Kidney capillary endothelial cell (primary cell): Measurements from ENCODE around the gene HECTD4.
"Not testable (repeated sequence)": the region's sequence is repeated elsewhere in the genome, so short reads cannot be mapped to it uniquely, and the experiment has no call there.

Experiments
- DNase-seq: peaks from one replicate; pipeline ENCODE4 v3.0.0-alpha.2; 2018; ENCODE audit warnings: low spot score

Gene HECTD4

DNA sequence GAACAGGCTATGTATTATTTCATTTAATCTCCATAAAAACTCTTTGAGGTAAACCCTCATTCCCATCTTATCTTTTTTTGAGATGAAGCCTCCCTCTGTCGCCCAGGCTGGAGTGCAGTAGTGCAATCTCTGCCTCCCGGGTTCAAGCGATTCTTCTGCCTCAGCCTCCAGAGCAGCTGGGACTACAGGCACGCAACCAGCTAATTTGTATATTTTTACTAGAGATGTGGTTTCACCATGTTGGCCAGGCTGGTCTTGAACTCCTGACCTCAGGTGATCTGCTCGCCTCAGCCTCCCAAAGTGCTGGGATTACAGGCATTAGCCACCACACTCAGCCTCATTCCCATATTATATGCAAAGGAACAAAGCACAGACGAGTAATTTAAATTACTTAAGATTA is 25.5 kb upstream of the HECTD4 start:
- DNase-seq: not testable (repeated sequence)

DNA sequence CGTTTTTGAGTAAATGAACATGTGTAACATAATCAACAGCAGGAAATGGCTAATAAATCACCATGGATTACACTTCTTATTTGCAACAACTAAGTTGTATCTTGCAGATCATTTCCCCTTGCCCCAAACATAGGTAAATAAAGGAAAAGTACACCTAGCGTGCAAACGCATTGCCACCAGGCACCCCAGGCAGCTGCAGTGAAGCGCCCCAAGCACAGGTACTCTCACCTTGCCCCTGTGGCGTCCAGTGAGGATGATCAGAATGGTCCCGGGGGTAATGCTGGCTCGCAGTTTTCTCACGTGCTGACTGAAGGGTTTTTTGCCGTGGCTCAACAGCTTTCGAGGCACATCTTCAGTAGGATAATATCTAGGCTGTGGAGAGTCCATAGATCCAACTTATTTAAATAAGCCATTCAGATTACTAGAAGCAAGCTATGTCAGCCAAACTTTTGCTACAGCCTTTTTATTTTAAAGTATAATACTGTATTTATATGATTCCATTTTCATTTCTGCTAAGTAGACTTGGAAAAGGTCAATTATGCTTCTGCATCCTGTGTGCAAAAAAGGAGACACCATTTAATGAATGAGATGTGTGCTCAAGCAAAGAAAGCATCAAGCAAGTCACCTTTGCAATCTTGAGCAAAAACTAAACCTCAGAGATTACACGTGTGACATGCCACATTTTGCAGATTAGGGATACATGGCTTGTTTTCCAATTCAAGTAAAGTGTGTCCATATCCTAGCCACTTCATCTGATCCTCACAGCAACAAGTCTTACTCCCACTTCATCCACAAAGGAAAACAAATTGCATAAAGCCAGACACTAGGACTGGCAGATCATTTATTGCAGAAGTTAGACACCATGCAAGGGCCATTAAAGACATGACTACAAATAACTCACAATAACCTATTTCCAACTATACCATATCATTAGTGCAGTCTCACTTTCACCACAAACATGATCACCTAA is 24.6 kb upstream of the HECTD4 start:
- no peak for DNase-seq

GRCh38 chr12:112401903-112402498 is 19.8 kb upstream of the HECTD4 start:
- DNase-seq: no peak

- DNase-seq: no peak
Observed at GRCh38 chr12:112401054-112401453, 18.8 kb upstream of the HECTD4 start.

GRCh38 chr12:112393328-112393727 is 11.1 kb upstream of the HECTD4 start:
- DNase-seq: no peak

DNA sequence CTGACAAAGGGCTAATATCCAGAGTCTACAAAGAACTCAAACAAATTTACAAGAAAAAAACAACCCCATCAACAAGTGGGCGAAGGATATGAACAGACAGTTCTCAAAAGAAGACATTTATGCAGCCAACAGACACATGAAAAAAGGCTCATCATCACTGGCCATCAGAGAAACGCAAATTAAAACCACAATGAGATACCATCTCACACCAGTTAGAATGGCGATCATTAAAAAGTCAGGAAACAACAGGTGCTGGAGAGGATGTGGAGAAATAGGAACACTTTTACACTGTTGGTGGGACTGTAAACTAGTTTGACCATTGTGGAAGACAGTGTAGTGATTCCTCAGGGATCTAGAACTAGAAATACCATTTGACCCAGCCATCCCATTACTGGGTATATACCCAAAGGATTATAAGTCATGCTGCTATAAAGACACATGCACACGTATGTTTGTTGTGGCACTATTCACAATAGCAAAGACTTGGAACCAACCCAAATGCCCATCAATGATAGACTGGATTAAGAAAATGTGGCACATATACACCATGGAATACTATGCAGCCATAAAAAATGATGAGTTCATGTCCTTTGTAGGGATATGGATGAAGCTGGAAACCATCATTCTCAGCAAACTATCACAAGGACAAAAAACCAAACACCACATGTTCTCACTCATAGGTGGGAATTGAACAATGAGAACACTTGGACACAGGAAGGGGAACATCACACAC is 7.9 kb upstream of the HECTD4 start:
- not testable (repeated sequence) for DNase-seq

- no peak for DNase-seq
Observed at GRCh38 chr12:112389228-112389627, 7.0 kb upstream of the HECTD4 start.

- DNase-seq: no peak
Observed at GRCh38 chr12:112386726-112387125, 4.5 kb upstream of the HECTD4 start.

- DNase-seq: no peak
Observed at GRCh38 chr12:112382866-112383265, 635 bp upstream of the HECTD4 start.

- no peak for DNase-seq
Observed at GRCh38 chr12:112381406-112381882, 787 bp downstream of the HECTD4 start.

- no peak for DNase-seq
Observed at GRCh38 chr12:112380663-112381405, 1.4 kb downstream of the HECTD4 start.

DNA sequence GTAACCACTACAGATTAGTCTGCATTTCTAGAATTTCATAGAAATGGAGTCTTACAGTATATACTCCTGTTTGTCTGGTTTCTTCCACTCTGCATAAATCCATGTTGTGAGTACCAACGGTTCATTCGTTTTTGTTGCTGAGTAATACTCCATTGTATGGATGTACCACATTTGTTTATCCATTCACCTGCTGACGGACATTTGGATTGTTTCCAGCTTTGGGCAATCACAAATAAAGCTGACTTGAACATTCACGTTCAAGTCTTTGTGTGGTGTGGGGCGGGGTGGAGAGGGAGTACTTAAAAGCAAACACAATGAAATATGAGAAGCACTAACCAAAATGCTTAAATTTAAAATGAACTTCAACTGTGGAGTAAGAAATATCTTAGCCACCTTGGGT is 7.1 kb downstream of the HECTD4 start:
- no peak for DNase-seq

GRCh38 chr12:112374166-112374740 is 8.0 kb downstream of the HECTD4 start:
- DNase-seq: no peak

DNA sequence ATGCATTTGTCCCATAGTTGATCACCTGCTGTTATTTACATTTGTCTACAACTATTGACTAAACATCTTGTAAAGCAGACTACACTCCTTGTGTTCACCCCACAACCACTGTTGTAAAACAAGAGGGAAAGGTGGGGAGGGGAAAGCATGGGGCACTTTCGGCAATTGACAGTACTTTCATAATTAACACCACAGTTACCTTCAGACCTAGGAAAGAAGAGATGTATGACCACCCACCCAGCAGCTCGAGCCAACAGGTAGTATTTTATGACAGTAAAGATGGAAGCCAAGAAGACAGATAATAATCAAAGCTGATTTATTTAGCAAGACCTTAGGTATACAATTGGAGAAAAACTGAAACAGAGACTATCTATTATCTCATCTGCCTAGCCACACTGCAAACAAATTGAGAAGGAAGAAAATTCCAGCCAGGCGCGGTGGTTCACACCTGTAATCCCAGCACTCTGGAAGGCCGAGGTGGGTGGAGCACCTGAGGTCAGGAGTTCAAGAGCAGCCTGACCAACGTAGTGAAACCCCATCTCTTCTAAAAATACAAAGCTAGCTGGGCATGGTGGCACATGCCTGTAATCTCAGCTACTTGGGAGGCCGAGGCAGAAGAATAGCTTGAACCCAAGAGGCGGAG is 11.2 kb downstream of the HECTD4 start:
- DNase-seq: no peak

DNA sequence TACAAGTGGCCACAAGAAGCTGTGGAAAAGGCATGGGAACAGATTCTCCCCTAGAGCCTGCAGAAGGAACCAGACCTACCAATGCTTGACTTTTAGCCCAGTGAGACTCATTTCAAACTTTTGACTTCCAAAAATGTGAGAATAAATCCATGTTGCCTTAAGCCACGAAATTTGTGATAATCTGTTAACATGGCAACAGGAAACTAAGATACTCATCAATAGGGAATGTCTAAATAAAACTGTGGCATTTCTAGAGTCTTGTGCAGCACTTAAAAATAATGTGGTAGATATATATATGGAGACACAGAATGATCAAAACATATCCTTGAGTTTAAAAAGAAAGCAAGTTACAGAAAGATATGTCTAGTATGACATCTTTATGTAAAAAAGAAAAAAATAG is 12.0 kb downstream of the HECTD4 start:
- DNase-seq: no peak

- no peak for DNase-seq
Observed at GRCh38 chr12:112368856-112369255, 13.4 kb downstream of the HECTD4 start.

DNA sequence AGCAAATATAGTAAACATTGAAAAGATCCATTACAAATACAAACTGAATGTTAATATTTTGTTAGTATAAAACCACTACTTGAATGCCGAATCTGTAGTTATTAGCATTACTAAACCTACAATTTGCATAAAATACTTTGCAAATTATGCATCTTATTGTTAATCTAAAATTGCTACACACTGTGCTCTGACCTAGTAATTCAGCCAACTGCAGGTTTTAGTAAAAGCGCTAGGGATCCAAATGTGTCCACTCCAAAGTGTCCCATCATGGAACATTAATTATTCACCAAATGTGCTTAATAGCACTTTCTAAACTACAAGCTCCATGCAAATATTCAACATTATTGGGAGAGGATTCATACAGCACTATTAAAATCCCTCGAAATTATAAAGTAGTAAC is 14.3 kb downstream of the HECTD4 start:
- DNase-seq: no peak

DNA sequence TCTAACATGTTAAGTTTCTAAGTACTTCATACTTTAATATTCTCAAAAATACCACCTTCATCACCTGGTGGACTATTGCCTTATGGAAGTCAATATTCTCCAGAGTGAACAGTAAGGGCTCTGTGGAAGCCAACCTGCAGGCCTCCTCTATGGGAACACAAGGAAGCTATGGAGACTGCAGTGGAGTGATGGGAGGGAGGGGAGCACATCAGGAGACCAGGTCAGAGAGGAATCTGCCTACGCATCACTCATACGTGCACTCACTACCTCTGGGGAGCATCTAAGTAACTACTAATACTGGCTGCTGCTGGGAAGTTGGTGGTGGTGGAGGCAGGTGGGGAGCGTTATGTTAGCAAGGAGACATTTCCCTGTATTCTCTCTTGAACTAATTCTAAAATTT is 19.9 kb downstream of the HECTD4 start:
- DNase-seq: no peak

DNA sequence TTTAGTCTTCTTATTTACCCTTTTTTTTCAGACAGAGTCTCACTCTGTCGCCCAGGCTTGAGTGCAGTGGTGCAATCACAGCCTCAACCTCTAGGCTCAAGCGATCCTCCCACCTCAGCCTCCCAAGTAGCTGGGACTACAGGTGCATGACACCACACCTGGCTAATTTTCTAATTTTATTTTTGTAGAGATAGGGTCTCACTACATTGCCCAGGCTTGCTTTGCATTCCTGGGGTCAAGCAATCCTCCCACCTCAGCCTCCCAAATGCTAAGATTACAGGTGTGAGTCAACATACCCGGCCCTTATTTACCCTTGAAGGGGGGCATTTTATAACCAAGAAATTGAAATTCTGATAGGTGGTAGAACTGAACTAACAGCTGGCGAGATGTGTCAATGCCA is 21.0 kb downstream of the HECTD4 start:
- DNase-seq: no peak

DNA sequence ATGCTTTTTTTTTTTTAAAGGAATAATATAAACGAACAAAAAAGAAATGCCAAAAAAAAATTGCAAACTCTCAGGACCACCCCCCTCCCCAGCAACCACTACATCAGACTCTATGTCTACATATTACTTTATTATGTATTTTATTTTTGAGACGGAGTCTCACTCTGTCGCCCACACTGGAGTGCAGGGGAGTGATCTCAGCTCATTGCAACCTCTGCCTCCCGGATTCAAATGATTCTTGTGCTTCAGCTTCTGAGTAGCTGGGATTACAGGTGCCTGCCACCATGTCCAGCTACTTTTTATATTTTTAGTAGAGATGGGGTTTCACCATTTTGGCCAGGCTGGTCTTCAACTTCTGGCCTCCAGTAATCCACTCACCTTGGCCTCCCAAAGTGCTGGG is 22.9 kb downstream of the HECTD4 start:
- no peak for DNase-seq

DNA sequence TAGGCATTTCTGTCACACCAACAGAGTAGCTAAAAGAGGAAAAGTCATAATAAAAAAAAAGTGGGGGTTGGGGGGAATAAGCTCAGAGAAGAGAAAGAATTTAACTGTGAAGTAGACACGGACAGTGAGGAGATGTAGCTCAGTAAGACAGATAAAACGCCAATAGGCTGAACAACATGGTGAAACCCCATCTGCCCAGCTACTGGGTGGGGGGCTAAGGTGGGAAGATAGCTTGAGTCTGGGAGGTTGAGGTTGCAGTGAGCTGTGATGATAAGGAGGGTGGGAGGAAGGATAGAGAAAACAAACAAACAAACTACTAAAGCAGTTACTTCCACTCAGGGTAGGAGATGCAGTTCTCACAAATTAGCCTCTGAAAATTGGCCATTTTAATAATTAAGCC is 25.0 kb downstream of the HECTD4 start:
- no peak for DNase-seq
